Stimulated activated CD4-positive, alpha-beta T cell treated with anti-CD3 and anti-CD28 coated beads, Interleukin-1b, Interleukin-23, amount 100 ng/mL, for 4 hours (primary cell): Measurements from ENCODE around the gene MAGEL2.
"Not testable (repeated sequence)": the region's sequence is repeated elsewhere in the genome, so short reads cannot be mapped to it uniquely, and the experiment has no call there.

Source experiments
- DNase-seq, 2 donors: peaks; one replicate each; pipeline ENCODE4 v3.0.0-alpha.2; 2020; ENCODE audit warnings: low read depth in 2 of 2

Gene MAGEL2

DNA sequence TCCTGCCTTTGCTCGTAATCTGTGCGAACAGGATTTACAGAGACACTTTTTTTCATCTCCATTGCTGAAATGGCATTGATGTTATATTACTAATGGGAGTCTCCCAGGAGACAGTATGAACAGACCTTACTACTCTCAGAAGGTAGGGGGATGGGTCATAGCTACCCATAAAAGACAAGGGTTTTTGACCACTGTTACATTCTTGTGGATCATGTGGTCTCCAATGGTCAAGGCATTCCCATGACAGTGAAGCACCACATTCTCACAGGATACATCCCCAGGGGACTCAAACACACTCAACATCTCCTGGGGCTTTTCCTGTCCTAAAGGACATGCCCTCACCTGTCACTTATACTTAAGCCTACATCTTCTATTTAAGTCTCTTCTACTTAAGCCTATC lies 41.4 kb downstream of the MAGEL2 start:
- no peak for DNase-seq

DNA sequence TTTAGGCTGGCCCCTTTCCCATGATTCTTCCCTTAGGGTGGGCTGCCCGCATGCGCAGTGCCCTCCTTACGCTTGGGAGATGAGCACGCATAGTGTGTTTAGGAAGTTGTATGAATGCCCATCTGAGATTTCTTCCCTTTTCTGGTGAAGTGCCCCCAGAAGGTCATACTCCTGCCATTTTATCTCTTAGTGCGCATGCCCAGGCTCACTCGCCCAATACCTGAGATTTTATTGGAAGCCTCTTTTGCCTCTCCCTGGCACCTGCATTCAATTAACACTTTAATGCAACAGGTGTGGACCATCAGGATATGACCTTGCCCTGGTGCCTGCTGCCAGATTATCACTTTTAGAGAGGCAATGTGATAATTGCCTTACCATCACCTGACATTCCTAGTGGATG lies 45.5 kb downstream of the MAGEL2 start:
- DNase-seq = no peak

DNA sequence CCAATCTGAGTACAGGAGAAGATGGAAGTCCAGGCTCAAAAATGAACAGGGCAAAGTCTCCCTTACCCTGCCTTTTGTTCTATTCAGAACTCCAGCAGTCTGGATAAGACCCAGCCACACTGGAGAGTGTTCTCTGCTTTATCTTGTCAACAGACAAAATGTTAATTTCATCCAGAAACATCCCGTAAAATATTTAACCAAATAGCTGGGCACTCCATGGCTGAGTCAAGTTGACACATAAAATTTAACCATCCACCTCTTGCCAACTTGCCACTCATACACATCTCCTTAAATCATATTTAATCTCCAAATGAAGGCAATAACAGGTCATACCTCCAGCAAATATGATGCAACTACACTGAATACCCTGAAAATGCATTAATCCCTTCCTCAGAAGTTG lies 48.6 kb downstream of the MAGEL2 start:
- no peak for DNase-seq

DNA sequence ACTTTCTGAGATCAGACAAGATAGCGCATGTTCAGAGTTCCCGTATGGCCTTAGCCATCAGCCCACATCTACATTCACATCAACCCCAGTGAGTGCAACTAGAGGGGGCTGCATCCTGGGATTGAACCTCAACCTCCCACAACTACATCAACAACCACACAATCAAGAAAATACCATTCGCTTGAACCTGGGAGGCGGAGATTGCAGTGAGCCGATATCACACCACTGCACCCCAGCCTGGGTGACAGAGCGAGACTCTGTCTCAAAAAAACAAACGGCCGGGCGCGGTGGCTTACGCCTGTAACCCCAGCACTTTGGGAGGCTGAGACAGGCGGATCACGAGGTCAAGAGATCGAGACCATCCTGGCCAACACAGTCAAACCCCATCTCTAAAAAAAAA lies 50.4 kb downstream of the MAGEL2 start:
- DNase-seq = not testable (repeated sequence)

DNA sequence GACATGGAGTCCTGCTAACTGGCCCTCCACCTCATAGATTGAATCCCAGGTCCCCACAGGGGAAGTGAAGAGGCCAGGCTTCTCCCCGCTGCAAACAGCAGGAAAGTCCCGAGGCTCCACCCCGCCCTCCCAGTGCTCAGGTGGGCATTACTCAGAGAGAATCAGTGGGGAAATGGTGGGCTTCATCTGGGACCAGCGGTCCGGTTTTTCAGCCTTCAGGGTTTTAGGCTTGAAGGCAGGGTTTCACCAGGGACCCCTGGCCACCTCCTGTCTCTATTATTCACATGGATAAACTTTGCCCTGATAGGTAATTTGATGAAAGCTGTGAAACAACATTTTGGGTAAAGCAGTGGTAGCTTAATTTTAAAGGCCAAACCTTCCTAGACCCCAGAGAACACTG lies 50.9 kb downstream of the MAGEL2 start:
- no peak for DNase-seq

DNA sequence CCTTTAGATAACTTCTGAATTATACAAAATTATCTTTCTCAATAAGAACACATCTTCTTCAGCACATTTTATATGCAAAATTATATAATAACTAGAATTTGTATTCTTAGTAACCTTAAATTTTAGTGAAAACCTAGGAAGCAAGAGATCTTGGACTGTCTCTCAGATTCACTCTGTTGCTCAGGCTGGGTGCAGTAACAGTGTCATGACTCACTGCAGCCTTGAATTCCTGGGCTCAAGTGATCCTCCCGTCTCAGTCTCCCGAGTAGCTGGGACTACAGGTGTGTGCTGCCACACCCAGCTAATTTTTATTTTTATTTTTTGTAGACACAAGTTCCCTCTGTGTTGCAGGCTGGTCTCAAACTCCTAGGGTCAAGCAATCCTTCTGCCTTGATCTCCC lies 52.3 kb downstream of the MAGEL2 start:
- no peak for DNase-seq

DNA sequence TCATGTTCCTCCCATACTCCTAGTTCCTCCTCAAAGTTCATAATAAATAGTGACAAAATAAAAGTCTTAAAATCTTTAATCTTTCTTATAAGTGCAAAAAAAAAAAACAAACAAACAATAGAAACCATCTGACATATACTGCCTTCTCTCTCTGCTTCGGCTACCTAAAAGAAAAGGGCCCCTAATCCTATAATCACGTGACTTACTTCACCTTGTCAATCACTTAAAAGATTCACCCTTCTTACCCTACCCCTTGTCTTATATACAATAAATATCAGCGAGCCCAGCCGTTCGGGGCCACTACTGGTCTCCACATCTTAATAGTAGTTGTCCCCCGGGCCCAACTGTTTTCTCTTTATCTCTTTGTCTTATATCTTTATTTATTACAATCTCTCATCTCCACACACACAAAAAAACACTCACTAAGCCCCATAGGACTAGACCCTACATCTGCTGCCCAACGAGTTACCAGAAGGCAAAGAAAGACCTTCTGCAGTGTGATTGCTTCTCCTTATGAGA lies 53.4 kb downstream of the MAGEL2 start:
- no peak for DNase-seq
